ENCODE results near the gene WDR33.
A peak's percentile ranks its signal among the peaks of the same experiment; 100 is the strongest.
"Not testable (repeated sequence)": the region's sequence is repeated elsewhere in the genome, so short reads cannot be mapped to it uniquely, and the experiment has no call there.

WDR33 gene

DNA sequence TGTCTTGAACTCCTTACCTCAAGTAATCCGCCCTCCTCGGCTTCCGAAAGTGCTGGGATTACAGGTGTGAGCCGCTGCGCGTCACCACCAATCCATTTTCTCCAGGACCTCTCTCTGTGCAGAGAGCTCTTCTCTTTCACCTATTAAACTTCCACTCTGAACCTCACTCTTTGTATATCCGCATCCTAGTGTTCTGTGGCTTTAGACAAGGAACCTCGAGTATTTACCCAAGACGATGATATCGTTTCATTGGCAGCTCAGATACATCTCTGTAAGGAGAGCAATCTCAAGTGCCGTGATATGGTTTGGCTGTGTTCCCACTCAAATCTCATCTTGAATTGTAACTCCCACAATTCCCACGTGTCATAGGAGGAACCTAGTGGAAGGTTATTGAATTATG, 15.1 kb upstream of the WDR33 start:
- TF ChIP-seq JUND (IDR thresholded peaks at IDR 0.05; ENCODE audit: low read depth) = no peak
- in situ Hi-C loops (cut with HindIII; ENCODE audit: low pct_unique_long_range_greater_than_20kb, low sequenced_read_pairs) = no loop called here
- DNase-seq (ENCODE audit: low read depth in 1 of 2, low spot score in 1 of 2) = no peak

DNA sequence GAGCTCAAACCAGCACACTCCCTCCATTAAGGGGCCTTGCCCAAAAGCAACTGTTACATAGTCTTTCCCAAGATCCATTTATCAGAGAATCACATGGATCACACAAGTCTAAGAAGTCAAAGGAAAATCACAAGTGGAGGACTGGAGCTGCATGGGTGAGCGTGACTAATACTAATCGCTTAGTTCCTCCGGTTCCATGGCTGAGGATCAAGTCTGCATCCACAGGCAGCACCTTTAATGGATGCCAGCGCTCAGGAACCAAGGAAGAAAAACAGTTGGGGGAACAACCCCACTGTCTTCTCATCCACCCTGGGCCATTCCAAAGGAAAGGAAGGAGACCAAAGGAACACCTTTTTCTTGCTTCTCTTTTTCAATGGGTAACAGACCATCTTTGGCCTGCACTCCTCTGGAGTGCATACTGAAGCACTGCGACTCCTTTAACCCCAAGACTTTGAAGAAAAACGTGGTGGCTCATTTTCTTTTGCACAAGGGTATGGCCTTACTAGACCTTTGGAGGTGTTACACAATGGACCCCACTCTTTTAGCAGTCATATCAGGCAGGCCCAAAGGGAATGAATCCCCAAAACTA, 9.2 kb upstream of the WDR33 start:
- no peak for DNase-seq (ENCODE audit: low read depth in 1 of 2, low spot score in 1 of 2)
- in situ Hi-C loops (cut with HindIII; ENCODE audit: low pct_unique_long_range_greater_than_20kb, low sequenced_read_pairs) = no loop called here
- no peak for TF ChIP-seq JUND (IDR thresholded peaks at IDR 0.05; ENCODE audit: low read depth)

DNA sequence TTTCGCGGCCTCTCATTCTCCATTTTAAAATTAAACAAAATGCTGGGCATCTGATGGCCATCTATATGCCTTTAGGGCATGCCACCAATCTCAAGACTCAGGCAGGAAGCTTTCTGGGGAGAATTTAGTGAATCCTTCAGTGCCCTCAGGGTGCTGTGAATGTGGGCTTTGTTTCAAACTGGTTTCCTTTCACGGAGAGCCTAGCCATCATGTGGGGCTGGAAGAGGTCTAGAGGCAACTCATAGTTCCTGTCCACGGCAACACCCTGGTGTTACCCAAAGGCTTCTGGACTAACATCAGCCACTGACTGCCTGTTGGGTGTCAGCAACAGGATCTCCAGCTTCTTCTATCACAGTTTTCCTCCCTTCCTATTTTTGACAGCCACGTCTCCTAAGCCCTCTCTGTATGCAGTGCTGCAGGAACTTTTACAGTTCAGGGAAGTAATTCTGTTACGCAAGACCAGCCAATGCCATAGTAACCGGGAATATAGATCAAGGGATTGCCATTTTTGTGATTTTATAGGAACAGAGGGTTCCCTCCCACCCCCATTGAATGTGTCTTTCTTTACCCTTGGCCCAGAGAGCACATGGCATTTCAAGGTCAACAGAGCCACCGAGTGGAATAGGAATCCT, 7.9 kb upstream of the WDR33 start:
- in situ Hi-C loops (cut with HindIII; ENCODE audit: low pct_unique_long_range_greater_than_20kb, low sequenced_read_pairs) = no loop called here
- TF ChIP-seq JUND (IDR thresholded peaks at IDR 0.05; ENCODE audit: low read depth) = no peak
- DNase-seq (ENCODE audit: low read depth in 1 of 2, low spot score in 1 of 2) = no peak

DNA sequence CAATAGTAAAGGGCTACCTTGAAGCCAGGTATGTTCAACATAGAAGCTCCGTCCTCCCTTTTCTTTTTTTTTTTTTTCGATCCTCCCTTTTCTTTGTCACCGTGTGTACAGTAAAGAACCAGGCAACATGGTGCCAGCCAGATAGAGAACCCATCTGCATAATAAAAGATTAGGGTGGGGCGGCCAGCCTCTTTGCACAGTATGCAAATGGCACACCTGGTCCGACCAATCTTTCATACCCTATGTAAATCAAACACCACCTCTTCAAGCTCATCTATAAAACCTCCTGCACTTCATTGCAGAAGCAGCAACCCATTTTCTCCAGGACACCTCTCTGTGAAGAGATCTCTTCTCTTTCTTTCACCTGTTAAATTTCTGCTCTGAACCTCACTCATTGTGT, 7.3 kb upstream of the WDR33 start:
- TF ChIP-seq JUND (IDR thresholded peaks at IDR 0.05; ENCODE audit: low read depth) = no peak
- peak in 1 of 2 experiments; percentile 50 for DNase-seq (ENCODE audit: low read depth in 1 of 2, low spot score in 1 of 2)

DNA sequence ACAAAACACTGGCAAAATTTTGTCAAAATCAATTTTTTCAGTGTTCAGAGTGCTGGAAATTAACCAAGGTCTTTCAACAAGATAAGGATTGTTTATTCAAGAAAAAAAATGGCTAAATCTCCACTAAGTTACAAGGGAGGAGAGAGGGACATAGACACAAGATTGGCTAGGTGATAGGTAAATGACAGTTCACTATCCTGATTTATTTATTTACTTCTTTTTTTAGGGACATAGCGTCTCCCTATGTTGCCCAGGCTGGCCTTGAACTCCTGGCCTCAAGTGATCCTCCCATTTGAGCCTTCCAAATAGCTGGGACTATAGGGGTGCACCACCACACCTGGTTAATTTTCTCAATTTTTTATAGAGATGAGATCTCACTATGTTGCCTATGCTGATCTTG, 3.7 kb upstream of the WDR33 start:
- in situ Hi-C loops (cut with HindIII; ENCODE audit: low pct_unique_long_range_greater_than_20kb, low sequenced_read_pairs) = no loop called here
- no peak for TF ChIP-seq JUND (IDR thresholded peaks at IDR 0.05; ENCODE audit: low read depth)
- DNase-seq (ENCODE audit: low read depth in 1 of 2, low spot score in 1 of 2) = no peak

More for the DNA sequence above, 7.3 kb upstream of the WDR33 start:
- in situ Hi-C loops (cut with HindIII; ENCODE audit: low pct_unique_long_range_greater_than_20kb, low sequenced_read_pairs) = no loop called here

DNA sequence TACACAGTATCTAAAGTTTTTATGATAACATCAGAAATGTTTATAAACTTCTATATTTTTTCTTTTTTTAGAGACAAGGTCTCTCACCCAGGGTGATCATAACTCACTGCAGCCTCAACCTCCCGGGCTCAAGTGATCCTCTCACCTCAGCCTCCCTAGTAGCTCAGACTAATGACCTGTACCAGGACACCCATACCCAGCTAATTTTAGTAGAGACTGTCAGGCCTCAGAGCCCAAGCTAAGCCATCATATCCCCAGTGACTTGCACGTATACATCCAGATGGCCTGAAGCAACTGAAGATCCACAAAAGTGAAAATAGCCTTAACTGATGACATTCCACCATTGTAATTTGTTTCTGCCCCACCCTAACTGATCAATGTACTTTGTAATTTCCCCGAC, 1.5 kb upstream of the WDR33 start:
- in situ Hi-C loops (cut with HindIII; ENCODE audit: low pct_unique_long_range_greater_than_20kb, low sequenced_read_pairs); DNase-seq (ENCODE audit: low read depth in 1 of 2, low spot score in 1 of 2): not testable (repeated sequence)

DNA sequence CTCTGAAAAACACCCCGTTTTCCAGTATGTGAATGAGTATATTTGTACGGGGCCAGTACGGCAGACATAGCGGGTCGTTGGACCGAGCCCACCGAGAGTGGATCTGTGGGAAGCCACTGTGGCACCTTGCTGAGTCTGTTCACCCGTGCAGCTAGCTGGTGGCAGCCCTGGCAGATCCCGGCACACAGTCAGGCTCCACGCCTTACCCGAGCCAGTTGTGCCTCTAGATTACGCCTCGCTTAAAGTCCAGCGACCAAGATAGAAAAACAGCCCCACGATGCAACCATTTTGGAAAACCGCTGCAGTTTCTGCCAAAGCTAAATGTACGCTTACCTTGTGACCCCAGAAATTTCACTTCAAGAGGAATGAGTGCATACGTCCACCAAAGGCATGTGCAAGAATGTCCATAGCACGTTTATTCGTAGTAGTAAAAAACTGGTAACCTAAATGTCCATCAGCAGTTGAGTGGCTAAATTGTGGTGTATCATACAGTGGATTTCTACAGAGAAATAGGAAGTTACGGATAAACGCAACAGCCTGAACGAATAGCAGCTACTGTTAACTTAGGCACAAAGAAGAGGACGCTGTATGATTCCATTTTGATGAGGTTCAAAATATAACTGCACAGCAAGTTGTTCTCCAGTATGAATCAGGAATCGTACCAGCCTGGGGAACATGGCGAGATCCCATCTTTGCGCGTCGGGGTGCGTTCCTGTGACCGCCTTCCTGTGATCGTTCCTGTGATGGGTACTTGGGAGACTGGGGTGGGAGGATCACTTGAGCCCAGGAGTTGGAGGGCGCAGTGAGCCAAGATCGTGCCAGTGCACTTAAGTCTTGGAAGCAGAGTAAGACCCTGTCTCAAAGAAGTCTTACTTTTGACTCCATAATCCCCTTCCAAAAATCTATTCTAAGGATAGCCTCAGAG, 688 bp upstream of the WDR33 start:
- peak in 1 of 2 experiments; percentile 3 for DNase-seq (ENCODE audit: low read depth in 1 of 2, low spot score in 1 of 2)
- TF ChIP-seq JUND (IDR thresholded peaks at IDR 0.05; ENCODE audit: low read depth) = no peak
- in situ Hi-C loops (cut with HindIII; ENCODE audit: low pct_unique_long_range_greater_than_20kb, low sequenced_read_pairs) = no loop called here

DNA sequence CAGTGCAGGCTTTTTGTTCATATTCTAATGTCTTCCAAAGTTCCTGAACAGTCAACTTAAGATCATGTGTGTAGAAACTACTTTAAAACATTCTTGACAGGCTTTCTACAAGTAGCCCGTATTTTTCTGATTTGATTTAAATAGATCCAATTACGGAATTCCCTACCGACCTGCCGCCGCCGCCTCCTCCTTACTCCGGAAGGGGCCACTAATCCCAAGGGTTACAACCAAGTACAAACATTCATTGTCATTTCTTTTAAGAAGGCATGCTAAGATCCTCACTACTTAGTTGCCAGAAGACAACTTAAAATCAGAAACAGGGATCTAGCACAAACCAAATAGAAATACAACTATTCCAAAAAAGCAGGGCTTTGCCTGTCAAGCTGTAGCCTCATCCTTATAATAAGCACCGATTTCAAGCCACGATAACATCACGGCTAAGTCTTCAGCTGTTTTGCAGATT, 784 bp downstream of the WDR33 start:
- peak in 1 of 2 experiments; percentile 21 for DNase-seq (ENCODE audit: low read depth in 1 of 2, low spot score in 1 of 2)
- in situ Hi-C loops (cut with HindIII; ENCODE audit: low pct_unique_long_range_greater_than_20kb, low sequenced_read_pairs) = no loop called here
- no peak for TF ChIP-seq JUND (IDR thresholded peaks at IDR 0.05; ENCODE audit: low read depth)

DNA sequence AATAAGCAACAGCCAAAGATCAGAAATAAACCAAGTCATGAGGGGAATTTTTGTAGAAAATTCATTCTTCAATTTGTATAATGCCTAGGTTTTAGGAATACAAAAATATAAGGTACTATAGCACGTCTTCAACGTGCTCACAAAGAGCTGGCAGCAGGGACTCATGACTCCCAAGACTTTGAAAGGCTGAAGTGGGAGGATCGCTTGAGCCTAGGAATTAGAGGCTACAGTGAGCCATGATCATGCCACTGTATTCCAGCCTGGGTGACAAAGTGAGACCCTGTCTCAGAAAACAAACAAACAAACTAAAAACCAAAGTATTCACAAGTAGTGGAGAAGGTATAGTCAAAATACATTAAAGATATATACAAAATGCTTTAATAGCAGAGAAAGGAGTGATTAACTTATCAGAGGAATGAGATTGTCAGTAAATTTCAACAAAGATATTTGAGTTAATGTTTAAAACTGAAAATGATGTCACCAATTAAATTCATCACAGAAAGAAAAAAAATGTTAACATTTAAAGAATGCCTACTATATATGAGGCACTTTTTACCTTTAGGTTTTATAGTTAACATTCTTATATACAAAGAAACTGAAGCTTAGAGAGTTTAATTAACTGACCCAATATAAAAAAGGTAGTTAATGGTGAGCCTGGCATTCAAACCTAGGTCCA, 3.2 kb downstream of the WDR33 start:
- DNase-seq (ENCODE audit: low read depth in 1 of 2, low spot score in 1 of 2) = no peak
- TF ChIP-seq JUND (IDR thresholded peaks at IDR 0.05; ENCODE audit: low read depth) = no peak
- in situ Hi-C loops (cut with HindIII; ENCODE audit: low pct_unique_long_range_greater_than_20kb, low sequenced_read_pairs) = no loop called here

DNA sequence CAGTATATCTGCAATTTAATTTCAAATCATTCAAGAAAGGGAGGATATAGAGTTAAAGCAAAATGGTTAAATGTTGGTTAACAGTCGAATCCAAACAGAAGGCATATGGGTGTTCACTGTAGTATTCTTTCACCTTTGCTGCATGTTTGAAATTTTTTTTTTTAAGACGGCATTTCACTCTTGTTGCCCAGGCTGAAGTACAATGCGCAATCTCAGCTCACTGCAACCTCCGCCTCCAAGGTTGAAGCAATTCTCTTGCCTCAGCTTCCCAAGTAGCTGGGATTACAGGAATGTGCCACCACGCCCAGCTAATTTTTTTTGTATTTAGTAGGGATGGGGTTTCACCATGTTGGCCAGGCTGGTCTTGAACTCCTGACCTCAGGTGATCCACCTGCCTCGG, 4.1 kb downstream of the WDR33 start:
- DNase-seq (ENCODE audit: low read depth in 1 of 2, low spot score in 1 of 2); in situ Hi-C loops (cut with HindIII; ENCODE audit: low pct_unique_long_range_greater_than_20kb, low sequenced_read_pairs): not testable (repeated sequence)

DNA sequence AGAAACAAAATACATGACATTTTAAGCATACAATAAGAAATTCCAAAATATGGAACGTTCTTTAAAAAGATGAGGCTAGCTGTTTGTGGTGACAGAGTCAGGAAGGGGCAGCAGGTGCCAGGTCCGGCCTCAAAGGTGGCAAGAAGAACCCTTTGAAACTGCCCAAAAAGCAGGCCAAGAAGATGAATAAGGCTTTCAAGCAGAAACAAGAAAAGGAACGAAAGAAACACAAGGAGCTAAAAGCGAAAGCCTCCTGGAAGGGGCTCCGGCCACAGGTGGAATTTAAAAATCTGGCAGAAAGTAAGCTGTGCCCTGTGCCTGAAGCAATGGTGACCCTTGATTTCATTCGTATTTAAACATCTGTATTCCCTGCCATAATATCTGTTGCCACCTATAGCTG, 5.5 kb downstream of the WDR33 start:
- TF ChIP-seq JUND (IDR thresholded peaks at IDR 0.05; ENCODE audit: low read depth) = no peak
- in situ Hi-C loops (cut with HindIII; ENCODE audit: low pct_unique_long_range_greater_than_20kb, low sequenced_read_pairs) = no loop called here
- no peak for DNase-seq (ENCODE audit: low read depth in 1 of 2, low spot score in 1 of 2)

DNA sequence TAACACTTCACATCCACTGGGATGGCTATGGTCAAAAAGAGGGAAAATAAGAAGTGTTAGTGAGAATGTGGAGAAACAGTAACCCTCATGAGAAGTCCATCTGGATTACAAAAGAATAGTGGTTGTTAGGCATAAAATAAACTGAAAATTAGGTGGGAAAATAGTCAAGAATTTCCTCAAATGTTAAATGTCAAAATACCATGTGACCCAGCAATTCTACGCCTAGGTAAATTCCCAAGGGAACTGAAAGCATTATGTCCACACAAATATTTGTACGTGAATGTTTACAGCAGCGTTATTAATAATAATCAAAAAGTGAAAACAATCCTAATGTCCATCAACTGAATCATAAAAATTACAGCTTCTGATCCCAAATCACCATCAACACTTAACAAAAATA, 11.0 kb downstream of the WDR33 start:
- in situ Hi-C loops (cut with HindIII; ENCODE audit: low pct_unique_long_range_greater_than_20kb, low sequenced_read_pairs) = no loop called here

More for the DNA sequence above, 11.0 kb downstream of the WDR33 start:
- DNase-seq (ENCODE audit: low read depth in 1 of 2, low spot score in 1 of 2) = no peak
- no peak for TF ChIP-seq JUND (IDR thresholded peaks at IDR 0.05; ENCODE audit: low read depth)
